LNCaP clone FGC (cell line): ENCODE measurements around the gene ZBTB11.

Experiments
- DNase-seq: peaks from one replicate; pipeline ENCODE4 v3.0.0-alpha.2; 2011; ENCODE audit warnings: low read depth
- H3K4me3 ChIP-seq: 2 replicates; pipeline ENCODE4 v1.5.1; 2011; ENCODE audit warnings: mild to moderate bottlenecking, low read depth, low read length, control low read depth
- CTCF ChIP-seq: IDR thresholded peaks from 2 replicates; pipeline ENCODE4 v1.5.1; 2012; ENCODE audit warnings: mild to moderate bottlenecking; ENCODE audit not compliant: control insufficient read depth, insufficient read depth; ENCODE audit errors: extremely low read depth

Gene ZBTB11

GRCh38 chr3:101675709-101676215, 1.2 kb downstream of the ZBTB11 start:
- peak overlapping the region; percentile 96 for H3K4me3 ChIP-seq
- DNase-seq = no peak
- no peak for TF ChIP-seq CTCF

- no peak for DNase-seq
- peak overlapping the region; percentile 96; the same call in 1 of the 2 replicates for H3K4me3 ChIP-seq
- no peak for TF ChIP-seq CTCF
Measured at GRCh38 chr3:101674518-101674917, 2.4 kb downstream of the ZBTB11 start.

- no peak for TF ChIP-seq CTCF
- H3K4me3 ChIP-seq = no peak overlapping the region
- DNase-seq = no peak
Measured at GRCh38 chr3:101673953-101674352, 3.0 kb downstream of the ZBTB11 start.

GRCh38 chr3:101671014-101671413, 5.9 kb downstream of the ZBTB11 start:
- no peak for TF ChIP-seq CTCF
- no peak for DNase-seq
- H3K4me3 ChIP-seq = no peak overlapping the region

- no peak for TF ChIP-seq CTCF
- DNase-seq = no peak
- no peak overlapping the region for H3K4me3 ChIP-seq
Measured at GRCh38 chr3:101667844-101668243, 9.1 kb downstream of the ZBTB11 start.

GRCh38 chr3:101667331-101667730, 9.6 kb downstream of the ZBTB11 start:
- DNase-seq = no peak
- no peak overlapping the region for H3K4me3 ChIP-seq
- no peak for TF ChIP-seq CTCF

- no peak for DNase-seq
Measured at GRCh38 chr3:101665851-101666250, 11.1 kb downstream of the ZBTB11 start.

More at GRCh38 chr3:101665851-101666250, 11.1 kb downstream of the ZBTB11 start:
- TF ChIP-seq CTCF = no peak
- H3K4me3 ChIP-seq = no peak overlapping the region
